ENCODE data around the gene HLA-DMA. TPM values are rescaled to one million over a fixed set of nuclear protein-coding genes. Genes with fewer than 3 reads are reported as not detected.

HLA-DMA gene
- 0.33 and 1.1 TPM in 2 replicates for total RNA-seq

DNA sequence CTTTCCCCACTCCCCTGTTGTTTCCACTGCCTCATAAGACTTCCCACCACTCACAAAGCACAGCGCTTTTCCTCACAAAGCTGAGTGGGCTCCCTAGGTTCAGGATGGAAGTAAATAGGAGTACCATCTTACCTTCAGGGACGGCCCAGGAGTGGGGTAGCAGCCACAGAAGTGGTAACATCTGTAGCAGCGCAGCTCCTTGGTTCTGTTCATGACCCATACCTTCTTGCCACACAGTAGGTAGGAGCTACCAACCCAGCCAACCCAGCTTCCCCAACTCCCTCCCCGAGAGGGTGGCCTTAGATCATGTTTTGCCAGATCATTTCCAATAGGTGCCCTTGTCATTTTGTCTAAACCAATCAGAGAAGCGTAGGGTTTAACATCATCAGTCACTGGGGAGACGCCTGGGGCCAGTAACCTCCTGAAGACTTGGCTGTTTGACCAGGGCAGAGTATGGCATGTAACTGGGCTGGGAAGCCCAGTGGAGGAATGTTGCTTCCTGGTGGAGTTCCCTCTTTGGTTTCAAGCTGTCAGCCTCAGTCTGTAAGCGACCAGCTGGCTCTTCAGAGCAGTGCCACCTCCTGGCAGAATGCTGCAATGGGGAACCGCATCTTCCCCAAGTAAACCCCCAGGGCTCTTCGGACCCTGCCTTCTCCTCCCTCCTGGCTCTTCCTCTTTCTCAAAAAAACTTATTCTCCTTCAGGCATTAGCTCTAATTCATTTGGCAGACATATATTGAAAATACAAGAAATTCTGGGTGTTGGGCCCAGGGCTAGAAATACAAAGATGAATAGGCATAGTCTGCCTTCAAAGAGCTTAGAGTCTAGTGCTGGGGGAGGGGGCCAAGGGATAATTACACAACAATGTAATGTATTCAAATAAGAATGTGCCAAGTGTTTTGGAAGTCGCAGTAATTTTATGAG lies at the start of gene HLA-DMA:
Gene HLA-DMA (minus strand): TSS at position 281 of the 923 bp plus-strand sequence. CDS start 61 bp downstream, at position 220.

GRCh38 chr6:32968093-32968866 lies 15.4 kb upstream of the HLA-DMA start, which contains the start of gene BRD2:
Gene BRD2, plus strand, starts transcription at chr6:32968594. Its CDS starts 4,305 bp downstream, at chr6:32972899.

GRCh38 chr6:32940656-32941213 lies 12.2 kb downstream of the HLA-DMA start, which contains the start of gene HLA-DMB:
Gene HLA-DMB, minus strand, starts transcription at chr6:32941028. Its CDS starts 221 bp downstream, at chr6:32940807.

Other genes starting within 250 kb of the HLA-DMA start
- not detected in 2 replicates for gene HLA-DQA2, start 211.7 kb downstream of the HLA-DMA start, total RNA-seq
- not detected in 2 replicates for gene HLA-DQB2, start 189.6 kb downstream of the HLA-DMA start, total RNA-seq
- 0.11 and 0.12 TPM in 2 replicates for gene HLA-DOB, start 136.1 kb downstream of the HLA-DMA start, total RNA-seq
- gene TAP2, start 114.4 kb downstream of the HLA-DMA start, total RNA-seq: 8.0 and 10.3 TPM in 2 replicates
- 41.2 and 52.1 TPM in 2 replicates for gene PSMB8, start 109.0 kb downstream of the HLA-DMA start, total RNA-seq
- gene TAP1, start 99.4 kb downstream of the HLA-DMA start, total RNA-seq: 39.5 and 48.9 TPM in 2 replicates
- gene PSMB9, start 98.9 kb downstream of the HLA-DMA start, total RNA-seq: 26.7 and 30.7 TPM in 2 replicates
- under 0.01 TPM in 1 of 2 replicates, not detected in the other for gene HLA-DMB, start 12.1 kb downstream of the HLA-DMA start, total RNA-seq
- 95.3 and 96.0 TPM in 2 replicates for gene BRD2, start 15.5 kb upstream of the HLA-DMA start, total RNA-seq
- gene HLA-DOA, start 56.5 kb upstream of the HLA-DMA start, total RNA-seq: not detected in 2 replicates
- 0.55 and 4.0 TPM in 2 replicates for gene HLA-DPA1, start 120.6 kb upstream of the HLA-DMA start, total RNA-seq
- gene HLA-DPB1, start 122.9 kb upstream of the HLA-DMA start, total RNA-seq: 6.8 and 21.1 TPM in 2 replicates
- 0.11 and 0.12 TPM in 2 replicates for gene COL11A2, start 239.4 kb upstream of the HLA-DMA start, total RNA-seq
- gene RXRB, start 247.6 kb upstream of the HLA-DMA start, total RNA-seq: 23.9 and 25.0 TPM in 2 replicates
- gene SLC39A7, start 247.8 kb upstream of the HLA-DMA start, total RNA-seq: 129 and 159 TPM in 2 replicates